ENCODE data around the gene OR8A1.

The OR8A1 gene

DNA sequence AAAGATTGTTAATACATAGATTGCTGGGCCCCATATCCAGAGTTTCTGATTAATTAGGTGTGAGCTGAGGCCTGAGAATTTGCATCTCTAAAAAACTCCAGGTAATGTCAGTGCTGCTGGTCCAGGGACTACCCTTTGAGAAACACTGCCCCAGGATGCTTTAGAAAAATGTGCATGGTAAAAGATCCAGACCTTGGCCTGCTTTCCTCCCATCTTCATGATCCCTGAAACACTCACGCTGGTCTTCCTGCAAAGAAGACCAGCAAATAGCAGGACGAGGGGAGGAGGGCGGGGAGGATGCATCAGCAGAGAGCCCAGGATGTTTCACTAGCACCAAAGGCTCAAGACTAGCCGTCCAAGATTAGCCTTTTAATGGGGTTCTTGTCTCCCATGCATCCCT is at the start of gene OR8A1:
OR8A1 (plus strand) TSS at position 301 of the 400 bp plus-strand sequence. CDS start 123 bp downstream, outside the sequence.
- DNase-seq (ENCODE audit: low read depth in 2 of 2), result no peak

DNA sequence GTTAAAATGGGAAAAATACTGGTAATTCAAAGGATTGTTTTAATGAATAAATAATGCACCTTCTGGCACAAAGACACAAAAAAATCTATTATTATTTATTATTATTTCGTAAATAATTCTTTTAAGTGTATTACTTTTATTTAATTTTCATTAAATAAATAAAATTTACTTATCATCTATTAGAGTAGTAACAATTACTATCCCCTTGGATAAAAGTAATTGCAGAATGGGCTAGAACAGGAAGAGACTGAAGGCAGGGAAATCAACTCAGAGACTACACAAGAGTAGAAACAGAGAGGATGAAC is 49.3 kb upstream of the OR8A1 start:
- no peak for DNase-seq (ENCODE audit: low read depth in 2 of 2)

DNA sequence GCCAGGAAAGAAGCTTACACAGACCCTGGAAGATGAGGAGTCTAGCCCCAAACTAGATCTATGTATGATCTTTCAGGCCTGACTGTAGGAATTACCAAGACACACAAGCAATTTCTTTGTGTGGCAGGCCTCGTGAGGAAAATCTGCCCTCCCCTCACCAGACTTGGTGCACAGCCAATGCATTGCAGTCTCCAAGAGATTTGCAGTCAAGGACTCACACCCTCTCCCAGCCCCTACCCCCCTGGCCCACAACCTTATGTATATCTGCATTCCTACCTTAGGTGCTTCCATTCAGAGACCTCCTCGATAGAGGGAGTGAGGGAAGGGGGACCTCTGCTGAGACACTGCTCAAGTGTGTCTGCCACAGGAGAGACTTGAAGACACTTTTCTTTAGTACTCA is 36.2 kb upstream of the OR8A1 start:
- DNase-seq (ENCODE audit: low read depth in 2 of 2), result no peak

DNA sequence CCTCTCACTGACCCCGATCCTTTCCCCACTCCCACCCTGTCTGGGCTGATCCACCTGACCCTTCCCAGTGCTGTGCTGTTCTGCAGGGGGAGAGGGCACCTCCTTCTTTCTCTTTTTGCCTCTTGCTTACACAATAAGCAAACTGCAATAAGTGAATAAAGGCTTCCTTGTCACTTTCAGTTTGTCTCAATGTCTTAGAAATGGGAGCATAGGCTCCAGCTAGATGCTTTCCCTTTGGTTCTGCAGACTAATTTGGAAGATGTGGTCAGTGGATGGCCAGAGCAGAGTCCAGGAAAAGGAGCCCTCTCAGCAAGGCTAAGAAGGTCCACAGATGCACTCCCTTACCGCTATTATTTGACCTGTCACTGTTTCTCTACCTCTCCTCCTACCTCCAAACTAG is 35.7 kb upstream of the OR8A1 start:
- no peak for DNase-seq (ENCODE audit: low read depth in 2 of 2)

DNA sequence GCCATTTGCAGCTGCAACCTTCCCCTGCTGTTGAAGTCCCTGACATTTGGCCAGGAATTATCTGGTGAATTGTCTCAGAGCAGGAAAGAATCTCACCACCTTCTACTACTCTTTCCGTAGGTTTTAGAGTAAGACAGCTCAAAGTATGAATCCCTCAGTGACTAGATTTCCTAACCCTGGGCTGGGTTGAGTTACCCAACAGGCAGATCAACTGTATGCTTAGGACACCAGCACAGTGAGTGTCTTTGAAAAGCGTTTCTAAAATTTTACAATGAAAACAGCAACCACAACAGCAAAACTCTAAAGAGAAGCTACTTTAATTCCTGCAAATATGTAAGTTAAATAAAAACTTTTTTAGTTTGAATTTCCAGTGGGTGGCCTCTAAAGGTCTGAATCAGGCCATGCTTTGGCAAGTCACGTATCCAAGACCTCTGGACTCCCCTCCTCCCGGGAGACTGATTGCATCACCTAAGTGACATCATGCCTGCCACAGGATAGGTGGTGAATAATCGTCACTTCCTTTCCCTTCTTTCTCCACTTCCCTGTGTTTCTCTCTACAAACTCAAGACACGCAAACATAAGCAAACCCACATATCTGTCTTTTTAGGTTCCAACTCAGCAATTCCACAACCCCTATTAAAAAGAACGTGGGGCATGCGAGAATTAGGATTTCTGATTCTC is 34.1 kb upstream of the OR8A1 start:
- no peak for DNase-seq (ENCODE audit: low read depth in 2 of 2)

DNA sequence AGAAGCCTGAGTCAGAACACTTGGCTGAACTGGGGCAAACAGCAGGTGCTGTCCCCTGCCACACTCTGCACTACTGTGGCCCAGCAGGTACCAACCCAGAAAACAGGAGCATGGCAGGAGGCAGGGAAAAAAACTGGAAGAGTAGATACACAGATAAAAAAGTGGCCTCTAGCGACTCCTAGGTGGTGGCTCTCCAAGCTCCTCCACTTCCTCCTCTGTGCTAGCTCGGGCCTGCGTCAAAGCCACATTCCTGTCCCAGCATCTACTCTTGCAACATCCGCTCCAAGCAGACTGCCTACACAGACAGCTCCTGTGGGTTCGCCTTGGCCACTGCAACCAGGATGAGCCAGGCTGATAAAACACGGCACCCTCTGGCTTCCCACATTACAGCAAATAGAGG is 33.3 kb upstream of the OR8A1 start:
- no peak for DNase-seq (ENCODE audit: low read depth in 2 of 2)

DNA sequence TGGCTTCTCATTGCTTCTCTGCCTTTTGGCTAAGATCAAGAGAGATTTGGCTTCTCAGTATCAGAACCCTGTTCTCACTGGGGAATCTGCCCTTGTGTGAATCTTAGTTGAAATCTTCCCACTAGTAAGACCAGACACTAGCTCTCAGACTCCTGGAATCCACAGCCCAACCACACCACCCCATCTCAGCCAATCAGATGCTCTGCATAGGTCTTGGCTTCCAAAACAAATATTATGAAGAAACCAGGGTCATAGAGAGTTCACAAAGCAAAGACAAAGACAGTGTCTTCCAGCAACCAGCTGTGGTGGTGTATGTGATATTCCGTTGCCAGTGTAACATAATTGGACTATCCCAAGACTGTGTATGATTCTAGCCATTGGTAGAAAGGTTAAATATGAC is 31.8 kb upstream of the OR8A1 start:
- DNase-seq (ENCODE audit: low read depth in 2 of 2), result no peak

DNA sequence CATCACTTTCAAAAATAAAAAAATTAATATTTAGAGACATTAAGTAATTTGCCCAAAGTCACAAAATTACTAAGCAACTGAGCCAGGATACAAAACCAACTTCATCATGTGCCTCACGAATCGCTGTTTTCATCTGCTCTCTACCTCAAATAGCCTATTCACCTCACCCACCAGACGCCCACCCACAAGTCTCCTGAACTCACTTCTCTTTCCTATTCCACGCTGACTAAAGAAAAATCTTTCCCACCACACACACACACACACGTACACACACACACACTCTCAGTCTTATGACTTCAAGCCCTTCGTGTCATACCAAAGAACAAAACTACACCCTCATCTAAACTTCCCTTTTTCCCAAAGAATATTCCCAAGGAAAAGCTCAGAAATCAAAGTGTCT is 28.6 kb upstream of the OR8A1 start:
- no peak for DNase-seq (ENCODE audit: low read depth in 2 of 2)

DNA sequence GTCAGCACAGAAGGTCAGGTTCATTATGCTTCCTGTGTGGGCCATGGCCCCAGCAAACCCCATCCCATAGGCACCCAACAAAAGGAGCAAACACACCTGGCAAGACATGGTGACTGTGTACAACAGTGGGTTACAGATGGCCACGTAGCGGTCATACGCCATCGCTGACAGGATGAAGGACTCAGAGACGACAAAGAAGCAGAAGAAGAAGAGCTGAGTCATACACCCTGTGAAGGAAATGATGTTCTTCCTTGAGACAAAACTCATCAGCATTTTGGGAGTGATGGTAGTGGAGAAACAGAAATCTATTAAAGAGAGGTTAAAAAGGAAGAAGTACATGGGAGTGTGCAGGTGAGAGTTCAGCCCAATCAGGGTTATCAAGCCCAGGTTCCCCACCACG is 26.7 kb upstream of the OR8A1 start:
- no peak for DNase-seq (ENCODE audit: low read depth in 2 of 2)

DNA sequence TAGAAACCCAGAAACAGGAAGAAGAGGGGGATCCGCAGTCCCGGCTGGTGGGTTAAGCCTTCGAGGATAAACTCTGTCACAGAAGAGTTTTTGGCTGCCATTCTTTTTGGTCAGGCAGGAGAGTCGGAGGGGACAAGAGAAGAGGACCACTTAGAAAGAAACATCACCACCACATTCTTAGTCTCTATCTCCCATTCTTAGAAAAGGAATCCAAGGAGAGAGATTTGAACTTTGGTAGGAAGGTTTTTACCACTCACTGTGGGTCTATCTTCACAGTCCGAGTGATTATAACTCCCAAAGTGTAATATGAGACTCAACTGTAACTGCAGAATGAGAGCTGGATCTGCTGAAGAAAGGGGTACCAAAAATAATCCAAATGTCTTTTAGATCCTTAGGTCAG is 26.2 kb upstream of the OR8A1 start, which contains the start of gene OR8B12:
OR8B12 (minus strand) TSS at position 101 of the 400 bp plus-strand sequence; CDS start at position 101, 0 bp downstream.
- DNase-seq (ENCODE audit: low read depth in 2 of 2), result no peak

DNA sequence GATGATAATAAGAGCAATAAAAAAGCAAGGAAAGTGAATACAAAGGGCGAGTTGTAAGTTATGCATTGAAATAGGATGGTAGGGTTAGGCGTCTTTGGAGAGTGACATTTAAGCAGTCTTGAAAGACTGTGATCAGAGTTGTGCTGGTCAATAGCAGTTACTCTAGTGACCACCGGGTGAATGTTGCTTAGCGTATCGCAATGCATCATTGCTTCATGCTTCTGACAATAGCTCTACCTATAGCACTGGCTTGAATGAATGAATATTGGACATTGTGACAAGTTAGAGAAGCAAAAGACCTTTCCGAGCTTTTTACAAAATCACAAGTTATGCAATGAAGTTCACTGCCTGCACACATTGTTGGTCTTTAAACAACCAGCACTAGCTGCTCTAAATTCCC is 18.6 kb upstream of the OR8A1 start:
- no peak for DNase-seq (ENCODE audit: low read depth in 2 of 2)

DNA sequence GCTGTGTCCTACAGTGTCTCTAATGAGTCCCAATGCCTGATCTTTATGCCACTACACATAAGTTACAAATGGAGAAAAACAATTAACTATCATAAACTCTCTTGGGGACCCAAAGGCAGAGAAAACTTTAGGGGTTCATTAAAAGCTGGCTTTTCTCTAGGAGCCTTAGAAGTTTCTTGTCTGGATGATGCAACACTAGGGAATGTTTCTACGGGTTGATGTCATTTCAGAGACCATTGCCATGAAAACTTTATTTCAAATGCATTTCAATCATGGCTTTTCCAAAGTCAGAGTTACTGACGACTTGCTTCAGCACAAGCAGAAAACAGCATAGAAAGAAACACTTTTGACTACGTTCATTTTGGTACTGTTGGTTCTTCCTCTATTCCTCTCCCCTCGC is 17.8 kb upstream of the OR8A1 start:
- DNase-seq (ENCODE audit: low read depth in 2 of 2), result no peak

DNA sequence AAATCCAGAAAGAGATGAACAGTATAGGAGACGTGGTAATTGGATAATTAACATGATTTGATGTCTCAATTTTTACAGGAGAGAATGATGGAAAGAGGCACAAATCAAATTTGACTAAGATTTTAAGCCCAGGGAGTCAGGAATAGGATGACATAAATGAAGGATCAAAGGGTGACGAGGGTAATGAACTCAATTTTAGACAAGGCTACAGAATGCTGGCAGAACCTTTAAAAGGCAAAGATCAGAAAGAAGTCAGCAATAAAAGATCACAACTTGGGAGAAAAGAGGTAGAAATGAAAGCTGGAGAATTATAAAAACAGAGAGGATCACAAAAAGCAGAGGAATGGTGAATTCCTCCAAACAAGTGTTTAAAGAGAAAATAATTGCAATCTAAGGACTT is 13.0 kb upstream of the OR8A1 start:
- DNase-seq (ENCODE audit: low read depth in 2 of 2), result no peak

DNA sequence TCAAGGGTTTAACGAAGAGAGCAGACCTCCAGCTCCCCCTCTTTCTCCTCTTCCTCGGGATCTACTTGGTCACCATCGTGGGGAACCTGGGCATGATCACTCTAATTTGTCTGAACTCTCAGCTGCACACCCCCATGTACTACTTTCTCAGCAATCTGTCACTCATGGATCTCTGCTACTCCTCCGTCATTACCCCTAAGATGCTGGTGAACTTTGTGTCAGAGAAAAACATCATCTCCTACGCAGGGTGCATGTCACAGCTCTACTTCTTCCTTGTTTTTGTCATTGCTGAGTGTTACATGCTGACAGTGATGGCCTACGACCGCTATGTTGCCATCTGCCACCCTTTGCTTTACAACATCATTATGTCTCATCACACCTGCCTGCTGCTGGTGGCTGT is 363 bp downstream of the OR8A1 start:
- no peak for DNase-seq (ENCODE audit: low read depth in 2 of 2)

DNA sequence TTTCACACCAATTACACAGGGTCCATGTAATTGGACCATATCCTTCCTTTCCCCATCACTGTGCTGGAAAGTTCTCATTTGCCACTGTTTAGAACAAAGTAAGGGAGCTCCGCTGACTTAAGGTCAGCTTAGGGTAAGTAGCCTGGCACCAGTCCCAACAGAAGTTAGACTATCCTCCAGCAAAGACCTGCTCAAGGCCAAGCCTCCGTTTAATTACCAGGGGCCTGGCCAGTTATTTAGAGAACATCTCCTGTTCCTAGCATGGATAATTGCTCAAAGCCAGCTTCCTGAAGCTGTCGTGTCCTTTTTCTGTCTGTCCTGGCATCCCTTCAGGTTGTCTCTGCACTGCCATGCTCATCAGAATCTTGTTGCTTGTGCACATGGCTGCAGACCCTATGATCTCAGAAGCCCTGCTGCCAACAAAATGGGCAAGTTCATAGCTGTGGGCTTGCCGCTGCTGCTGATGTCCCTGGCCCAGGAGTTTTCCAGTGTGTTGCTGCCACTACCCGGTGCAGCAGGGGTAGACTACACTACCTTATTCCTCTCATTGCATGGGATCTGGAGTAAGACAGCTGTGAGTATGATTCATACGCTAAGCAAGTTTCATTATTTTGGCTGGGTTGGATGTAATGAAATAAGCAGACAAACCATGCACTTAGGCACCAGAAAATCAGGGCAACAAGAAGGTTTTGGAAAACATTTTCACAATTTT is 8.1 kb downstream of the OR8A1 start:
- no peak for DNase-seq (ENCODE audit: low read depth in 2 of 2)

DNA sequence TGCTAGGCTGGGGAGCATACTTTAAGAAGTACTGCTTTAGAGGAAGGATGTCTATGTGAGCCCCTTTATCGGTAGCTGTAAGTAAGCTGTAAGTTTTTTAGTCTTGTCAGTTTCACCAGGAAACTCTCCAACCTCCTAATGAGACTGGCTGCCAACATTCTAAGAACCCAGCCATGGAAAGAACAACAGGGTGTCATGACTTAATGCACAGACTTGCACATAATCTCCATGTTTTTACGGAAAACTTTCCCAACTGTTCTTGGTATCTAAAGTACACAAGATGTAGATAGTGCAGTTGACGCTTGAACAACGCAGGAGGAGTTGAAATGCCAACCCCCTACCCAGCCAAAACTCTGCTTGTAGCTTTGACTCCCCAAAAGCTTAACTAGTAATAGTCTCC is 9.0 kb downstream of the OR8A1 start:
- no peak for DNase-seq (ENCODE audit: low read depth in 2 of 2)

DNA sequence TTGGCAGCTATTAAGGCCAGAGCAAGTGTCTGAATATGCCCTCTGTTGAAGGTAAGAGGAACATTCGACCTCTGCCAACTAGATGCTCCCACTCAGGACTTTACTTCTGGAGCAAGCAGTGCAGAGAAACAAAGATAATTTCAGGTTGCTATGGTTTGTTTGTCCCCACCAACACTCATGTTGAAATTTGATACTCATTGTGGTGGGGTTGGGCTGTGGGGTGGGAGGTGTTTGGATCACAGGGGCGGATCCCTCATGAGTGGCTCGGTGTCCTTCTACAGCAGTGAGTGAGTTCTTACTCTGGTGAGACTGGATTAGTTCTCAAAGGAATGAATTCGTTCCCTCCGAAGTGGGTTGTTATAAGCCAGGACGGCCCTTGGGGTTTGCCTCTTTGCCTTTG is 12.0 kb downstream of the OR8A1 start:
- DNase-seq (ENCODE audit: low read depth in 2 of 2), result no peak

DNA sequence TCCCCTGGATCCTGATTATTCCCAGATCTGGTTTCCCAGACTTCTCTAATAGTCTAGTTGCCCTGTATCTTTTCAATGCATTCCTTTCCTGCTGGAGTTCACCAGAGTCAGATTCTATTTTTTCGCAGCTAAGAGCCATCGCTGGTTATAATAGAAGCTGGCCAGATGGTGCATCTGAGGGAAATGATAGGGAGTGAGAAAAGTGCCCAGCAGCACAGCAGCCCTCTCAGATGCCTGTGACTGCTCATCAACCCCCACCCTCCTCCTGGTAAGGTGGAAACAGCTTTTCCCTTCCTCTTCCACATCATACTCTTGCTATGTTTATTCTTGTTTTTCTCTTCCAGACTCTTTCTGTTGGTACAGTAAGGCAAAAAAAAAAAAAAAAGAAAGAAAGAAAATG is 12.8 kb downstream of the OR8A1 start:
- no peak for DNase-seq (ENCODE audit: low read depth in 2 of 2)

DNA sequence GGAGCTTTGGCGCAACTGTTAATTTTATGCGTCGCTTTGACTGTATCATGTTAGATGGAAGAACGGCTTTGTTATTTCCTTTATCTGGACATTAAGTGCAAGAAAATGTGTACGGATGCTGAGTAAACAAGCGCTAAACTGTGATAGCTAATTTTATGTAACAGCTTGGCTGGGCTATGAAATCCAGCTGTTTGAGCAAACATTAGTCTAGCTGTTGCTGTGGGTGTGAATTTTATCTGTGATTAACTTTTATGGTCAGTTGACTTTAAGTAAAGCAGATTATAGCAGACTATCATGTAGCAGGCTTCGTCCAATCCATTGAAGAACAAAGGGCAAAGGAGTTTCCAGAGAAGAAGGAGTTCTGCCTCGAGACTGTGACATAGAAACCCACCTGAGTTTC is 14.0 kb downstream of the OR8A1 start:
- no peak for DNase-seq (ENCODE audit: low read depth in 2 of 2)

DNA sequence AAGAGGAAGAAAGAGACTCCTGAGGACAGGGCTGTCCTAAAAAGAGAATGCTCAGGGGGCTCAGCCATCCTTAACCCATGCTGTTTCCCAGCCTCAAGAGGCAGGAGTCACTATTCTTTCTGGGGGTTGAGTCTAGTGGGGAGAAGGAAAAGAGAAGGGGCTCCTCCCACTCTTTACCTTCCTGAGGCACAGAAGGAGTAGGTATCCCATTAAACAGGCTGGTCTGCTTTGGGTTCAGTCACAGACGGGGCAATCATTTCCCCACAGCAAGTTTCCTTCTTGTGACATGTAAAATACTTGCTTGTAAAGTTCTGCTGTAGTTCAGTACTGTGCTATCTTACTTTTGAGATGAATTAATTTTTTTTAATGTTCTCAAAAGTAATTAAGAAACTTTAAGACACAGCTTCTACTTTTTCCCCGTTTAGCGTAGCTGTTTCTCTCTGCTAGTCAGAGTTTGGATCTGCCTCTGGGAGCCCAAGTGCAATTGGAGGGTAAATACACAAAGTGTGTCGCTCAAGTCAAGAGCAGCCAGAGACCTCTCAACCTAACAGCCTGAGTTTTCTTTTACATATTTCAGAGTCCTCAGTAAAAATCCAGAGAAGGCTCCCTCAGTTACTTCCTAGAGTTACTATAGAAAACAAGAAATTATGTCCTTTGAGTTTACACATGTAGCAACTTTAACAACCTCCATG is 15.0 kb downstream of the OR8A1 start:
- no peak for DNase-seq (ENCODE audit: low read depth in 2 of 2)

DNA sequence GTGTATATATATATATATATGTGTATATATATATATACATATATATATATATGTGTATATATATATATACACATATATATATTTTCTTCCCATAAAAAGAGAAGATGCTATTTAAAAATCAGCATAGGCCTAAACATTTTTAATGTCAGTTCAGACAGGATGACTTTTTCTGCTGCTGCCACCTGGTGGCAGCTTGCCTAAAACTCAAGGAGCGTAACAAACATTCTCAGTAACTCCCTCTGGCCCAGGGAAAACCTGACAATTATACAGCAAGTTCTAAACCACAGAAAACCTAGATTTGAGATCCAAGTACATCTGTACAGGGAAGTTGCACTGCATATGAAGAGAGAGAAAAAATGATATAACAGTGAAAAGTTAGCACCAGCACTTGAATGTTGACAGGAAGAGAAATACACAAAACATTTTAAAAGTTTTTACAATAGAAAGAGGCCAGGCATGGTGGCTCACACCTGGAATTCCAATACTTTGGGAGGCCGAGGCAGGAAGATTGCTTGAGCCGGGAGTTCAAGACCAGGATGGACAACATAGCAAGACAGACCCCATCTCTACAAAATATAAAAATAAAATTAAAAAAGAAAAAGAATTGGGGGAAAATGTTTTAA is 16.6 kb downstream of the OR8A1 start:
- no peak for DNase-seq (ENCODE audit: low read depth in 2 of 2)

DNA sequence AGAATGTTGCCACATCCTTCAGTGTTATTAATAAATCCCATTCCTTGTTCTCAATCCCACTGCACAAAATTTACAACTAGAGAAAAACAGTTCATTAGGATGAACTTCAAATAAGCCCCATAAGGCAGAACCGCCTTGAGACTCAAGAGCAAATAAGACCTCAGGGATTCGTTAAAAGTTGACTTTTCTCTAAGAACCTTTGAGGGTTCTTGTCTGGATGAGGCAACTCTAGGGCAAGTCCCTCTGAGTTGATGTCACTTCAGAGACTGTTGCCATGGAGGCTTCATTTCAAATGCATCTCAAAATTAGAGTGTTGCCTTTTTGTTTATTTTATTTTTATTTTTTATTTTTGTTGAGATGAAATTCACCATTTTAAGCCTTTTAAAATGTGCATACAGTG is 21.6 kb downstream of the OR8A1 start:
- no peak for DNase-seq (ENCODE audit: low read depth in 2 of 2)

DNA sequence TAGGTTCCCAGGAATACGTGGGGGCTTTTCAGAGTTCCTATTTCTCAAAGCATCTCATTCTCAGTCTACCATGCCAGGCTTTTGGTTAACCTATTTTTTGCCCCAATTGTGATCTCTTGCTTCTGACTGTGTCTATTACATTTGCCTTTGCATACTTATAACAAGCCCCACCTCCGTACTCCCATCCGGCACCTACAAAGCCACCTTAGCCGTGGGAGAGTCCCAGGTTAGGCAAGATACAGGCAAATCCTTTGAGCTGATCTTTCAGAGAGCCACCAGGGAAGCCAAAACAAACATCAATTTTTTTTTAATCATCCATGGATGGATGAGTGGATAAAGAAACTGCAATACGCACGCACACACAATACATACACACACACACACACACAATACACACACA is 22.8 kb downstream of the OR8A1 start:
- no peak for DNase-seq (ENCODE audit: low read depth in 2 of 2)

All from activated CD8-positive, alpha-beta memory T cell treated with anti-CD3 and anti-CD28 coated beads for 4 hours (primary cell).